Lower leg skin (tissue), 4 donors: ENCODE measurements around the gene PRICKLE1. TPM values are rescaled to one million over a fixed set of nuclear protein-coding genes. Genes with fewer than 3 reads are reported as not detected.

ENCODE experiments used
- DNase-seq, 2 donors: peaks; one replicate each; pipeline ENCODE4 v3.0.0-alpha.2; 2019; ENCODE audit warnings: low spot score in 2 of 2
- H3K4me3 ChIP-seq: fragments of 200-600 bp; sonication (generic); 2 replicates; pipeline ENCODE4 v1.5.1; 2017; ENCODE audit warnings: mild to moderate bottlenecking, low read depth; ENCODE audit not compliant: poor library complexity, severe bottlenecking
- CTCF ChIP-seq, 3 donors: fragments of 450-650 bp; IDR thresholded peaks; one replicate each; pipeline ENCODE4 v1.5.1; 2016; ENCODE audit warnings: antibody characterized with exemption in 3 of 3, mild to moderate bottlenecking in 3 of 3, moderate library complexity in 2 of 3
- POLR2A ChIP-seq, 2 donors: fragments of 450-650 bp; IDR thresholded peaks; one replicate each; pipeline ENCODE4 v1.6.1; 2016 to 2017; ENCODE audit warnings: antibody characterized with exemption in 2 of 2, mild to moderate bottlenecking in 1 of 2, moderate library complexity in 1 of 2
- WGBS, 2 donors: methylation state at CpG; one replicate each; pipeline ENCODE4 v1.1.5; 2018; 5-methylcytosine and 5-hydroxymethylcytosine counted together
- intact Hi-C: fragments of 100-400 bp; cut with DNase I; formaldehyde crosslinking; loops from one replicate; pipeline ENCODE4 v1.15.0; 2023; ENCODE audit warnings: low total_unique reads
- total RNA-seq, 4 donors: library from RNA; depleted of rRNA; stranded (reverse); fragments of >200 nt; gene quantifications; one replicate each; pipeline ENCODE4 v1.1.0, GENCODE V29; 2016

PRICKLE1 gene
- total RNA-seq, 4 donors from 2014 or later, result 3.8 to 39.8 (median 14.4) TPM

GRCh38 chr12:42606471-42606870 is 16.9 kb upstream of the PRICKLE1 start:
- H3K4me3 ChIP-seq, result no peak overlapping the region
- intact Hi-C loops, result no loop called here
- 77 to 91% methylated on average over 1 of the region's 1 CpG for WGBS, 2 donors
- TF ChIP-seq CTCF (IDR thresholded peaks at IDR 0.05) (no peak), POLR2A (IDR thresholded peaks at IDR 0.05) (no peak)
- no peak for DNase-seq

- intact Hi-C loops, result no loop called here
- DNase-seq, result no peak
- TF ChIP-seq CTCF (IDR thresholded peaks at IDR 0.05) (no peak), POLR2A (IDR thresholded peaks at IDR 0.05) (no peak)
- H3K4me3 ChIP-seq, result no peak overlapping the region
Measured at GRCh38 chr12:42605685-42606084, 16.1 kb upstream of the PRICKLE1 start.

- WGBS, 2 donors, result 63 to 76% methylated on average over 6 of the region's 6 CpGs
- no peak for TF ChIP-seq CTCF (IDR thresholded peaks at IDR 0.05)
- TF ChIP-seq POLR2A (IDR thresholded peaks at IDR 0.05), result no peak
- intact Hi-C loops, result no loop called here
- DNase-seq, result no peak
- H3K4me3 ChIP-seq, result no peak overlapping the region
Measured at GRCh38 chr12:42603246-42603990, 13.9 kb upstream of the PRICKLE1 start.

- DNase-seq, result no peak
- 85 to 96% methylated on average over 2 of the region's 2 CpGs for WGBS, 2 donors
- H3K4me3 ChIP-seq, result no peak overlapping the region
- intact Hi-C loops, result no loop called here
- TF ChIP-seq POLR2A (IDR thresholded peaks at IDR 0.05) (no peak), CTCF (IDR thresholded peaks at IDR 0.05) (no peak)
Measured at GRCh38 chr12:42593874-42594273, 4.3 kb upstream of the PRICKLE1 start.

- H3K4me3 ChIP-seq, result peak overlapping the region; percentile 10
- WGBS, 2 donors, result 1% methylated on average over 25 of the region's 25 CpGs
- DNase-seq, result peak; percentile 18 to 88
- TF ChIP-seq CTCF (IDR thresholded peaks at IDR 0.05), result no peak
- no peak for TF ChIP-seq POLR2A (IDR thresholded peaks at IDR 0.05)
- intact Hi-C loops, result no loop called here
Measured at GRCh38 chr12:42590330-42590934, 886 bp upstream of the PRICKLE1 start.
